ENCODE results near the gene GPR135. TPM values are rescaled to one million over a fixed set of nuclear protein-coding genes. Genes with fewer than 3 reads are reported as not detected.
A peak's percentile ranks its signal among the peaks of the same experiment; 100 is the strongest.

GPR135 gene
- total RNA-seq, 1 experiment from 2014 or later, result 5.5 TPM

DNA sequence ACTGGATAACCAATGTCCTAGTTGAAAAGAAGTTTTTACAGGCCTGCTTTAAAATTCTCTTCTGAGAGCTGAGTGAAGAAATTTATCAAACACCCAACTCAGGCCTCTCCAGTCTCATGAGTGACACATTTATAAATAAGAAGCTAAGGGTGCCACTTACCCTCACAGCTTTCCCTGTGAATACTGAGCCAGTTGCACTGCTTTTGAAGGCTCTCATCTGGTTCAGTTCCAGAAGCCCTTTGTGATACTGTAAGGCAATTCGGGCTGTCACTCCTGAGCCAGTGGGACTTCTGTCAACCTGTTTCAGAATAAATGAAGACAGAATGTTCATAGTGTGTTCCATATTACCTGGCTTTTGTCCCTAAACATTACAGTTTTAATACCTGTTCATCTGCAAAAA lies 10.5 kb upstream of the GPR135 start:
- intact Hi-C loops (cut with micrococcal nuclease; ENCODE audit: unreplicated experiment), result no loop called here
- H3K27ac Mint-ChIP-seq (ENCODE audit: unreplicated experiment), result no peak overlapping the region
- H3K36me3 Mint-ChIP-seq (ENCODE audit: insufficient read depth, unreplicated experiment), result peaks cover 17% of the 10 kb centered on the region
- H3K4me1 Mint-ChIP-seq (ENCODE audit: low read depth, unreplicated experiment), result peaks cover 10% of the 10 kb centered on the region
- TF ChIP-seq, protein P1, sequence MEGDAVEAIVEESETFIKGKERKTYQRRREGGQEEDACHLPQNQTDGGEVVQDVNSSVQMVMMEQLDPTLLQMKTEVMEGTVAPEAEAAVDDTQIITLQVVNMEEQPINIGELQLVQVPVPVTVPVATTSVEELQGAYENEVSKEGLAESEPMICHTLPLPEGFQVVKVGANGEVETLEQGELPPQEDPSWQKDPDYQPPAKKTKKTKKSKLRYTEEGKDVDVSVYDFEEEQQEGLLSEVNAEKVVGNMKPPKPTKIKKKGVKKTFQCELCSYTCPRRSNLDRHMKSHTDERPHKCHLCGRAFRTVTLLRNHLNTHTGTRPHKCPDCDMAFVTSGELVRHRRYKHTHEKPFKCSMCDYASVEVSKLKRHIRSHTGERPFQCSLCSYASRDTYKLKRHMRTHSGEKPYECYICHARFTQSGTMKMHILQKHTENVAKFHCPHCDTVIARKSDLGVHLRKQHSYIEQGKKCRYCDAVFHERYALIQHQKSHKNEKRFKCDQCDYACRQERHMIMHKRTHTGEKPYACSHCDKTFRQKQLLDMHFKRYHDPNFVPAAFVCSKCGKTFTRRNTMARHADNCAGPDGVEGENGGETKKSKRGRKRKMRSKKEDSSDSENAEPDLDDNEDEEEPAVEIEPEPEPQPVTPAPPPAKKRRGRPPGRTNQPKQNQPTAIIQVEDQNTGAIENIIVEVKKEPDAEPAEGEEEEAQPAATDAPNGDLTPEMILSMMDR (IDR thresholded peaks at IDR 0.05; ENCODE audit: unreplicated experiment), result no peak
- no peak for DNase-seq
- CTCF ChIA-PET, result no interaction called here
- no peaks in the 10 kb centered on the region for H3K27me3 Mint-ChIP-seq (ENCODE audit: unreplicated experiment)
- no TSS peak for BruUV-seq (replicated peaks)
- H3K9me3 Mint-ChIP-seq (ENCODE audit: low read depth, unreplicated experiment), result no peaks in the 10 kb centered on the region
- no peak overlapping the region for H3K4me3 Mint-ChIP-seq (ENCODE audit: low read depth, unreplicated experiment)

DNA sequence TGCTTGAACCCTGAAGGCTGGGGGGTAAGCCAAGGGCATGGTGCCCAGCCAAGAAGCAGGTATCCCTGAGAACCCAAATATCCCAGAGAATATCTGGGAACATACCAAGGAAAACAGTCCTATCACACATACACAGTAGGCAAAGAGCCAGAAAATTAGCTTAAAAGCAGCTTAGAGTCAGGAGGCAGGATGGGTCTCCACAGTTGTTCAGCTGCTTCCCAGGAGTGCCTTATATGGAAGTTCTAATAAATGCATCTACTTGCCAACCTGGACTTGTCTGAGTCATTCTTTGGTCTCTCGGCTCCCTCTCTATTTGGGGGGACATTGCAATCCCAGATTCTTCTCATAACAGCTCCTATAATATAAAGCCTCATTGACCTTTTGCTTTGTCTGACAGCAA lies 9.0 kb upstream of the GPR135 start:
- no peaks in the 10 kb centered on the region for H3K27me3 Mint-ChIP-seq (ENCODE audit: unreplicated experiment)
- no peaks in the 10 kb centered on the region for H3K9me3 Mint-ChIP-seq (ENCODE audit: low read depth, unreplicated experiment)
- H3K4me1 Mint-ChIP-seq (ENCODE audit: low read depth, unreplicated experiment), result no peaks in the 10 kb centered on the region
- intact Hi-C loops (cut with micrococcal nuclease; ENCODE audit: unreplicated experiment), result no loop called here
- DNase-seq, result no peak
- no peak overlapping the region for H3K27ac Mint-ChIP-seq (ENCODE audit: unreplicated experiment)
- no peak overlapping the region for H3K4me3 Mint-ChIP-seq (ENCODE audit: low read depth, unreplicated experiment)
- no TSS peak for BruUV-seq (replicated peaks)
- CTCF ChIA-PET, result no interaction called here
- TF ChIP-seq, protein P1 (IDR thresholded peaks at IDR 0.05; ENCODE audit: unreplicated experiment), result no peak
- H3K36me3 Mint-ChIP-seq (ENCODE audit: insufficient read depth, unreplicated experiment), result peaks cover 17% of the 10 kb centered on the region

DNA sequence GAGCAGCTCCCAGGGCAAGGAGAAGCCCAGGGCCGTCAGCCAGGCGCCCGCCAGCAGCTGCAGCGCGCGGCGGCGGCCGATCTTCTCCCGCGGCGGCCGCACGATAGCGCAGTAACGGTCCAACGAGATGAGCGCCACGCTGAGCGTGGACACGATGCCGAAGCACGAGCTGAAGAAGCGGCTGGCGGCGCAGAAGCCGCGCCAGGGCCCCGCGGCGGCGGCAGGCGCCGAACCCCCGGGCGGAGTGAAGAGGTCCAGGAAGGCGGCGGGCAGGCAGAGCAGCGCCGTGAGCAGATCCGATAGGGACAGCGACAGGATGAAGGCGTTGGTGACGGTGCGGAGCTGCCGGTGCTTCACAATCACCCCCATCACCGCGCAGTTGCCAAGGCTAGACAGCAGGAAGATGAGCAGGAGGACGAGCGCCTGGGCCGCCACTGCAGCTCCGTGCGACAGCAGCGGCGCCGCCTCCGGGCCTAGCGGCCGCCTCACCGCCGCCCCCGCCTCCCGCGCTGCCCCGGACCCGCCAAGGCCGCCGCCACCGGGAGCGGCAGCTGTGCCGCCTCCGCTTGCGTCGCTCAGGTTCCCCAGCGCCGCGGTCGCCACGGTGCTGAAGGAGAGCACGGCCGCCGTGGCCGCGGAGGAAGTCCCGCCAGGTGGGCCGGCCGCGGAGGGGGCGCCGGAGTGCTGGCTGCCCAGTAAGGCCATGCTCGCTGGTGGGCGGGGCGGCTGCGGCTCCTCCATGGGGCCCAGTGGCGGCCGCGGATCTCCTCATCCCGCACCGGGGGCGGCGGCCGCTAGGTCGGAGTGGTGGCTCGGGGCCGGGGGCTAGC lies 479 bp downstream of the GPR135 start:
- CTCF ChIA-PET, result interaction anchor here (0.7 kb wide), 1 partner anchor 732 kb away, joined by 3 read pairs; no protein-coding TSS in a partner anchor
- H3K4me3 Mint-ChIP-seq (ENCODE audit: low read depth, unreplicated experiment), result peak overlapping the region; percentile 78
- TF ChIP-seq, protein P1 (IDR thresholded peaks at IDR 0.05; ENCODE audit: unreplicated experiment), result no peak
- intact Hi-C loops (cut with micrococcal nuclease; ENCODE audit: unreplicated experiment), result no loop called here
- H3K9me3 Mint-ChIP-seq (ENCODE audit: low read depth, unreplicated experiment), result no peaks in the 10 kb centered on the region
- no TSS peak for BruUV-seq (replicated peaks)
- H3K36me3 Mint-ChIP-seq (ENCODE audit: insufficient read depth, unreplicated experiment), result peaks cover 12% of the 10 kb centered on the region
- H3K27ac Mint-ChIP-seq (ENCODE audit: unreplicated experiment), result peak overlapping the region; percentile 32
- H3K27me3 Mint-ChIP-seq (ENCODE audit: unreplicated experiment), result no peaks in the 10 kb centered on the region
- DNase-seq, result peak; percentile 73
- H3K4me1 Mint-ChIP-seq (ENCODE audit: low read depth, unreplicated experiment), result no peaks in the 10 kb centered on the region

DNA sequence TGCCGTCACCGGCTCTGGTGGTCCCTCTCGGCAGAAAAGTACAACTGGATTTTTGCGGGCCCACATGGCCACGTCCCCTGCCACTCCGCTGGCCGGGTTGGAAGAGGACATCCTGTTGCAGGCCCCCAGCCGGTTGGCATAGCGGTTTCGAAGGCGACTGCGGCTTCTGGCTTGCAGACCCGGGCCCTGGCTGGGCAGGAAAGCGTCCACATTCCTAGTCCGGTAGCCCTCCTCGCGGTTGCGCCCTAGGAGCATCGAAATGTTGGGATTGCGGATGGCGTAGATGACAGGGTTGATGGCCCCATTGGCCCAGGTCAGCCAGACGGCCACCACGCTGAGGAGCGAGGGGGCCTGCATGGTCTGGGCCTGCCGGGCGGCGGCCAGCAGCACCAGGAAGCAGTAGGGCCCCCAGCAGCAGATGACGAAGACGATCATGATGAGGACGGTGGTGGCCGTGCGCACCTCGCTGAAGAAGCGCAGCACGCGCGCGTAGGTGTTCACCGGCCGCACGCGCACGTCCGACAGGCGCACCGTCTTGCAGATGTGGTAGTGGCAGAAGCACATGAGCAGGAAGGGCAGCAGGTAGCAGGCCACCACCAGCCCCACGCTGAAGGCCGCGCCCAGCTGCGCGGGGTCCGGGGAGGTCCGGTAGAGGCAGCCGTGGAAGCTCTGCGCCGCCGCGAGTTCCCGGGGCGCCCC lies 1.2 kb downstream of the GPR135 start:
- TF ChIP-seq, protein P1 (IDR thresholded peaks at IDR 0.05; ENCODE audit: unreplicated experiment), result no peak
- no peak for DNase-seq
- Mint-ChIP-seq H3K4me3 (ENCODE audit: low read depth, unreplicated experiment) (peak overlapping the region; percentile 78), H3K27ac (ENCODE audit: unreplicated experiment) (peak overlapping the region; percentile 32), H3K27me3 (ENCODE audit: unreplicated experiment) (no peaks in the 10 kb centered on the region), H3K36me3 (ENCODE audit: insufficient read depth, unreplicated experiment) (peaks cover 12% of the 10 kb centered on the region), H3K4me1 (ENCODE audit: low read depth, unreplicated experiment) (no peaks in the 10 kb centered on the region), H3K9me3 (ENCODE audit: low read depth, unreplicated experiment) (no peaks in the 10 kb centered on the region)
- CTCF ChIA-PET, result no interaction called here
- intact Hi-C loops (cut with micrococcal nuclease; ENCODE audit: unreplicated experiment), result no loop called here
- BruUV-seq (replicated peaks), result no TSS peak

Measured in Calu3 (cell line).